ENCODE results near the gene ALS2.
"Not testable (repeated sequence)": the region's sequence is repeated elsewhere in the genome, so short reads cannot be mapped to it uniquely, and the experiment has no call there.

The ALS2 gene

DNA sequence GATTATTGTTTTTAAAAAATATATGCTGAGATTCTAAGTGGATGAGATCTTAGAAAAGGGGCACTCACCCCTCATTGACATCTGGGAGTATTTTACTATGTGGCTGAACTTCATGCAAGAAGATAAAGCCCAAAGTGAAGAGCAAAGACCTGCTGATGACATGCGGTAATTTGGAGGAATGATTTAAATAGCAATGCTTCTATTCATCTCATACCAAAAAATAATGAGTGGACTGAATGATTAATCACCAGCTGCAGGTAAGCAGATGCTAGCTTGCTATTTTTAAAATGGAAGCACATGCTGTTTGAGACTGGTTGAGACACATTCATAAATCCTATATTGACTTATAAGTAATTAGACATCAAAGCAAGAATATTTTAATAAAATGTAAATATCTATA lies 12.9 kb upstream of the ALS2 start:
- no peak for DNase-seq (ENCODE audit: low spot score)

- no peak for DNase-seq (ENCODE audit: low spot score)
These were observed 10.3 kb upstream of the ALS2 start for GRCh38 chr2:201790989-201791388.

DNA sequence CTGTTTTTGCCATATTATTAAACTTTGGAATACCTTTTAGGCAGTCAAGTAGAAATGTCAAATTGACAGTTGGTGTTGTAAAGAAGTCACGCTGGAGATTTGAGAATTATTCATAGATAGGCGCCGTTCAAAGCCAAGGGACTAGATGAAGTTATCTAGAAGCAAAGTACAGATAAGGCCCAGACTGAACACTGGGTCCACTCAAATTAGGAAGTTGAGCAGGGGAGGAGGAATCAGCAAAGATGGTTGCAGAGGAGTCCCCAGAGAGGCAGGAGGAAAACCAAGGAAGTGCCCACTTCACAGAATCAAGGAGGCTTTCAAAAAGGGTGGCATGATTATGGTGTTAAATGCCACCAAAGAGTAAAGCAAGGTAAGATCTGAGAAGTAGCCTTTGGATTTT lies 9.6 kb upstream of the ALS2 start:
- DNase-seq (ENCODE audit: low spot score): no peak

GRCh38 chr2:201789395-201789794 lies 8.7 kb upstream of the ALS2 start:
- DNase-seq (ENCODE audit: low spot score): no peak

- no peak for DNase-seq (ENCODE audit: low spot score)
These were observed 7.6 kb upstream of the ALS2 start for GRCh38 chr2:201788371-201788770.

GRCh38 chr2:201786471-201786870 lies 5.7 kb upstream of the ALS2 start:
- no peak for DNase-seq (ENCODE audit: low spot score)

GRCh38 chr2:201785135-201785534 lies 4.4 kb upstream of the ALS2 start:
- no peak for DNase-seq (ENCODE audit: low spot score)

- DNase-seq (ENCODE audit: low spot score): no peak
These were observed 3.8 kb upstream of the ALS2 start for GRCh38 chr2:201784563-201784962.

- peak; percentile 20 for DNase-seq (ENCODE audit: low spot score)
These were observed 871 bp upstream of the ALS2 start for GRCh38 chr2:201781557-201782051.

- no peak for DNase-seq (ENCODE audit: low spot score)
These were observed 646 bp downstream of the ALS2 start for GRCh38 chr2:201779901-201780673.

- no peak for DNase-seq (ENCODE audit: low spot score)
These were observed 2.9 kb downstream of the ALS2 start for GRCh38 chr2:201777869-201778268.

- no peak for DNase-seq (ENCODE audit: low spot score)
These were observed 3.7 kb downstream of the ALS2 start for GRCh38 chr2:201777043-201777442.

DNA sequence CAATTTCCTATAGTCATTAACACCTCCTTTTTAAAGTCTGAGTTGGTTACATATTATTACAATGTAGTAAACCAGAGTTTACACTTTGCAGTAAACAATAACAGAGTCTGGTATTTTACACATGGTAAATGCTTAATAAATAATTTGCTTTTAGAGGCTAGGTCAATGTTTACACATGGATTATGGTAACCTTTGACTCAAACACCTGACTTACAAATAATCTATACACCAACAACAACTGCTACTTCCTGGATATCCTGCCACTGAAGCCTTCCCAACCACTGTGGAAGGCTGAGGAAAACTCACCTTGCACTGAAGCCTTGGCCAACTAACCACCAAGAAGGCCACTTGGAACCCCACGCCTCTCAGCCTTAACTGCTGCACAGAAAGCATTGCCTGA lies 5.4 kb downstream of the ALS2 start:
- no peak for DNase-seq (ENCODE audit: low spot score)

GRCh38 chr2:201774546-201774945 lies 6.2 kb downstream of the ALS2 start:
- DNase-seq (ENCODE audit: low spot score): no peak

GRCh38 chr2:201773990-201774389 lies 6.7 kb downstream of the ALS2 start:
- DNase-seq (ENCODE audit: low spot score): no peak

DNA sequence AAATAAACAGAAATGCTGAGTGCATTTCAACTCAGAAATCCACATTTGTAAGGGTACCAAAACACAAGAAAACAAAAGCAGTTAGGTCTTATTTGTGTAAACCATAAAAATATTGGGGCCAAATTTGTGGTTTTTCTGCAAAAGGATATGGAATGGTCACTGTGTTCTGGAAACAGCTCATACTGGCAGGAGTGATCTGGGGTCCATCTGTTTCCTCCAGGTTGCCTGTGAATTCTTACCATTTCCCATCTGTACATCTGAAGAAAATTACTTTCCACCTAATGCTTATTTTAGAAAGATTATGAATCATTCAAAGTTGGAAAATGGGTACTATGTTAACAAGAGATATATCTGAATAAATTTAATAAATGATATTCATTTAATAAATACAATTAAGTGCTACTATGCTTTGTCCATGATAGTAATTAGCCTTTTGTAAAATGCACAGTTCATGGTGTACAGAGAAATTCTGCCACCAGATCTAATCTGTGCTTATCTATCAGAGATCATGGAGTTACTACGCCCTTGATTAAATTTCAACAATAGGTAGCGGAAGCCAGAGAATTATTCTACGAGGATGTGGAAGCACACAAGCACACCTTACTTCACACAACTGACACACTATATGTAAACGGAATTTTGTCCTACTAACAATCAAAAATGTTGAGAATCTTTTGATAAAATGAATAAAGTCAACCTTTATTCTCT lies 10.9 kb downstream of the ALS2 start:
- DNase-seq (ENCODE audit: low spot score): no peak

DNA sequence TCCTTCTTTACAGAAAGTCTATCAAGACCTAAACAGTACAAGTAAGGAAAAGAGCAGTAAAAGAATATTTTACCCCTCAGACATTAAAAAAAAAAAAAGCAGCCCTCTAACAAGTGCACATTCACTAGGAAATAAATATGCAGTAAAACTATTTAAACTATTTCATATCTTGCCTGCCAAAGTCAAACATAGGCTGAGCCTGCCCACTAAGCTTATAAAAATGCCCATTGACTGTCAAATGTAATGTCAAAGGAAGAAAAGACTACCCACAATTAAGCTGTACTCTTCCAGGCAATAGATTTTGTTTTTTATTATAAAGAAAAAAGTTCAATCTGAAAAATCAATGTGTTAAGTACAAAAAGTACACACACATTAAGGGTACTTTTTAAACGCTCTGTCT lies 11.8 kb downstream of the ALS2 start:
- DNase-seq (ENCODE audit: low spot score): no peak

DNA sequence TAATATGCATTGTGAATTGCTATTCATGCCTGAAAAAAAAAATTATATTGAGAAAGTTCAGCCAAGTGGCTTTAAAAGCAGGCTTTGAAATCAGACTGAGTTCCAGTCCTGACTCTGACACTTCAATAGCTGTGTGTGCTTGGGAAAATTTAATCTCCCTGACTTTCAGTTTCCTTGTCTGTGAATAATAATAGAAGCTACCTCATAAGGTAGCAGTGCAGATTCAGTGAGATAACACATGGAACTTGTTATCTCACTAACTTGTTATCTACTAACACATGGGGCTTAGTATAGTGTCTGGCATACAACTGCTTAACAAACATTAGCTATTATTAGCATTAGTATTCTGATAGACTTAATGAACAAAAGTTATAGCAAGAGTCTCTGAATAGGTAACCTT lies 14.9 kb downstream of the ALS2 start:
- DNase-seq (ENCODE audit: low spot score): no peak

GRCh38 chr2:201764469-201764868 lies 16.3 kb downstream of the ALS2 start:
- not testable (repeated sequence) for DNase-seq (ENCODE audit: low spot score)

GRCh38 chr2:201761101-201761500 lies 19.6 kb downstream of the ALS2 start:
- DNase-seq (ENCODE audit: low spot score): no peak

GRCh38 chr2:201759567-201759966 lies 21.2 kb downstream of the ALS2 start:
- DNase-seq (ENCODE audit: low spot score): no peak

DNA sequence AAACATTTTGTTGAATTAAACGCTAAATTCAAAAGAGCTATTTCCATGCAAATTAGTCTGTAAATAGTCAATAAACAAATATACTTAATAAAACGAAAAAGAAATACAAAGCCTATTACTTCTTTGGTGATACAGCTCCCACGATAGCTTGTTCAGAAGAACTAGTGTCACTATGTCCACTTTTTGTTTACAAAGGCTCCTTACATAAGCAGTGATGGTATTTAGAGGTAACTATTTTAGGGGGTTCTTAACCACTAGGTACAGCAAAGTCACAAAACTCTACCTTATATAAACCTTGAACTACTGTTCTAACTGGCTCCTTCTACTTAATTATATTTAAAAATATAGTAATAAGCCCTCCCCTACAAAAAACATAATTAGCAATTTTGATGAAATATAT lies 21.9 kb downstream of the ALS2 start:
- DNase-seq (ENCODE audit: low spot score): no peak

DNA sequence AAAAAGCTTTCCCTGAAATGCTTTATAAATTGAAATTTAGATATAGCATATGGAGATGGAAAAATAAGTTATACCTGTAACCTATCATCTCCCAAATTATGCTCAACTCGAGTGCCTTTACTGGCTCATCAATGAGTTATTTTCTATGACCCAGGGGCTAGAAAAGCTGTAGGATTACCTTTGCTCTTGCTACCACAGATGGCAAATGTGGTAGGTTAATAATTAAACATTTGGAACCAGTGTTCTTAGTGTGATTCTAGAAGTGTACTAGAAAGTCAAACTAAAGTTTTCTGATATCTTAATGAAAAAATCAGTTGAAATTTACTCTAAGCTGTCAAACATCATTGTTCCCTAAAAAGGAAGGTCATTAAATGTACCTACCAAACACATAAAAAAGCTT lies 22.5 kb downstream of the ALS2 start:
- no peak for DNase-seq (ENCODE audit: low spot score)

Measured in germinal center (tissue), 1 donor.